Liver (tissue), 3 donors: Measurements from ENCODE around the gene TAAR9.
"Not testable (repeated sequence)": the region's sequence is repeated elsewhere in the genome, so short reads cannot be mapped to it uniquely, and the experiment has no call there.

Source experiments
- CTCF ChIP-seq: fragments of 150-350 bp; IDR thresholded peaks from 2 replicates; pipeline ENCODE4 v1.5.1; 2017; ENCODE audit warnings: improper control_type of control experiment, low read depth, low read length; ENCODE audit not compliant: missing input control
- GABPA ChIP-seq, 2 donors: IDR thresholded peaks in 1 of 2; conservative IDR thresholded peaks in 1 of 2; 2 replicates each; pipeline ENCODE4 v1.6.1; 2016; ENCODE audit warnings: antibody characterized with exemption in 2 of 2, mild to moderate bottlenecking in 1 of 2, moderate library complexity in 1 of 2
- HNF4A ChIP-seq, 2 donors: conservative IDR thresholded peaks; 2 replicates each; pipeline ENCODE4 v1.6.1; 2016; ENCODE audit warnings: antibody characterized with exemption in 2 of 2, mild to moderate bottlenecking in 2 of 2
- JUND ChIP-seq, 2 donors: IDR thresholded peaks; 2 replicates each; pipeline ENCODE4 v1.6.1; 2016; ENCODE audit warnings: antibody characterized with exemption in 2 of 2
- NR2F2 ChIP-seq: IDR thresholded peaks from 2 replicates; pipeline ENCODE4 v1.6.1; 2016; ENCODE audit warnings: antibody characterized with exemption
- RAD21 ChIP-seq, 2 donors: IDR thresholded peaks; 2 replicates each; pipeline ENCODE4 v1.6.1; 2016; ENCODE audit warnings: antibody characterized with exemption in 2 of 2, mild to moderate bottlenecking in 2 of 2
- REST ChIP-seq: IDR thresholded peaks from 2 replicates; pipeline ENCODE4 v1.6.1; 2016; ENCODE audit warnings: antibody characterized with exemption, mild to moderate bottlenecking
- RXRA ChIP-seq, 2 donors: IDR thresholded peaks; 2 replicates each; pipeline ENCODE4 v1.6.1; 2017 to 2018; ENCODE audit warnings: antibody characterized with exemption in 2 of 2, mild to moderate bottlenecking in 1 of 2
- TAF1 ChIP-seq: conservative IDR thresholded peaks from 2 replicates; pipeline ENCODE4 v1.6.1; 2016; ENCODE audit warnings: antibody characterized with exemption, mild to moderate bottlenecking
- YY1 ChIP-seq: IDR thresholded peaks from 2 replicates; pipeline ENCODE4 v1.6.1; 2016; ENCODE audit warnings: antibody characterized with exemption, mild to moderate bottlenecking
- TF ChIP-seq, protein P1 (sequence below): IDR thresholded peaks from 2 replicates; pipeline ENCODE4 v1.6.1; 2016; ENCODE audit warnings: antibody characterized with exemption
- TF ChIP-seq, protein P2 (sequence below): IDR thresholded peaks from 2 replicates; pipeline ENCODE4 v1.6.1; 2016; ENCODE audit warnings: antibody characterized with exemption
- TF ChIP-seq, protein P3 (sequence below): IDR thresholded peaks from 2 replicates; pipeline ENCODE4 v1.6.1; 2016; ENCODE audit warnings: antibody characterized with exemption
- donor health status: healthy.
- donor health status: healthy.

GRCh38 chr6:132534546-132534945 is 3.5 kb upstream of the TAAR9 start:
- not testable (repeated sequence) for TF ChIP-seq REST; CTCF; RAD21 (IDR thresholded peaks at IDR 0.05); GABPA (IDR thresholded peaks at IDR 0.05 in 1 of 2, conservative IDR thresholded peaks at IDR 0.05 in 1 of 2); JUND (IDR thresholded peaks at IDR 0.05); HNF4A (conservative IDR thresholded peaks at IDR 0.05); NR2F2; RXRA (IDR thresholded peaks at IDR 0.05); YY1; TAF1
- TF ChIP-seq, protein P1, sequence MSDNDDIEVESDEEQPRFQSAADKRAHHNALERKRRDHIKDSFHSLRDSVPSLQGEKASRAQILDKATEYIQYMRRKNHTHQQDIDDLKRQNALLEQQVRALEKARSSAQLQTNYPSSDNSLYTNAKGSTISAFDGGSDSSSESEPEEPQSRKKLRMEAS = not testable (repeated sequence)
- TF ChIP-seq, protein P2, sequence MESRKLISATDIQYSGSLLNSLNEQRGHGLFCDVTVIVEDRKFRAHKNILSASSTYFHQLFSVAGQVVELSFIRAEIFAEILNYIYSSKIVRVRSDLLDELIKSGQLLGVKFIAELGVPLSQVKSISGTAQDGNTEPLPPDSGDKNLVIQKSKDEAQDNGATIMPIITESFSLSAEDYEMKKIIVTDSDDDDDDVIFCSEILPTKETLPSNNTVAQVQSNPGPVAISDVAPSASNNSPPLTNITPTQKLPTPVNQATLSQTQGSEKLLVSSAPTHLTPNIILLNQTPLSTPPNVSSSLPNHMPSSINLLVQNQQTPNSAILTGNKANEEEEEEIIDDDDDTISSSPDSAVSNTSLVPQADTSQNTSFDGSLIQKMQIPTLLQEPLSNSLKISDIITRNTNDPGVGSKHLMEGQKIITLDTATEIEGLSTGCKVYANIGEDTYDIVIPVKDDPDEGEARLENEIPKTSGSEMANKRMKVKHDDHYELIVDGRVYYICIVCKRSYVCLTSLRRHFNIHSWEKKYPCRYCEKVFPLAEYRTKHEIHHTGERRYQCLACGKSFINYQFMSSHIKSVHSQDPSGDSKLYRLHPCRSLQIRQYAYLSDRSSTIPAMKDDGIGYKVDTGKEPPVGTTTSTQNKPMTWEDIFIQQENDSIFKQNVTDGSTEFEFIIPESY = not testable (repeated sequence)
- TF ChIP-seq, protein P3, sequence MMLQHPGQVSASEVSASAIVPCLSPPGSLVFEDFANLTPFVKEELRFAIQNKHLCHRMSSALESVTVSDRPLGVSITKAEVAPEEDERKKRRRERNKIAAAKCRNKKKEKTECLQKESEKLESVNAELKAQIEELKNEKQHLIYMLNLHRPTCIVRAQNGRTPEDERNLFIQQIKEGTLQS = not testable (repeated sequence)
